ENCODE data around the gene SULT1C4. TPM values are rescaled to one million over a fixed set of nuclear protein-coding genes. Genes with fewer than 3 reads are reported as not detected.

The SULT1C4 gene
- polyA plus RNA-seq, 4 donors, result 39.9 to 48.1 (median 45.3) TPM

DNA sequence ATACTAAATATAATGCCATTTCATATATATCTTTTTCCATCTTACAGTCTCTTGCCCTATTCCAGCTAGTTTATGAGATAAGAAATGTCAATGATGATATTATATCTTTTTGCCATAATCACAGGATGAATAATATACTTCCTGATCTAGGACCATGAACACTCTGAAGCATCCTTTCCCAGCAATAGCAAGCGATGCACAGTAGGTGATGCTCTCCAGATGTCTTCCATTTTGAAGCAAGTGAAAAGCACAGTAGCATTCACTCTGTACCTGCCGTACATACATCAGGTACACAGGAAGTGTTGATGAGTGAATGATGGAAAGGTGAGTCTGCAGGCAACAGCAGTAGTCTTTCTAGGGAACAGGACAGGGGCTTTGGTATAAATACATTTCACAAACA, 8.6 kb upstream of the SULT1C4 start:
- DNase-seq (ENCODE audit: low read depth in 4 of 4, low spot score in 3 of 4), result no peak

DNA sequence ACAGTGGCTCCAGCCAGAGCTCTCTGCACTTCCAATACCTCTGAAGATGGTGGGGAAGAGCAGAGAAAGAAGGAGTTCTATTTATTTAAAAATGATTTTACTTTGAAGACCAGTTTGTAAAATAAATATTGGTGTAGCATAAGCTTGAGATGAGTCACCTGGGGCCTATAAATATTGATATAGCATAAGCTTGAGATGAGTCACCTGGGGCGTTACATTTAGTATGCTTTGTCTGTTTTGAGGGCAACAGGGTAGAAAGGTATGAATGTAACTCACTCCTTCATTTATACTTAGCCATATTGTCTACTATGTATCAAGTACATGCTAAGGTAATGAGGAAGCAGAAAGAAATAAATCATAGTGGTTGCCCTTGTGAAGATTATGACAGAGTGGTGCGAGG, 7.7 kb upstream of the SULT1C4 start:
- no peak for DNase-seq (ENCODE audit: low read depth in 4 of 4, low spot score in 3 of 4)

DNA sequence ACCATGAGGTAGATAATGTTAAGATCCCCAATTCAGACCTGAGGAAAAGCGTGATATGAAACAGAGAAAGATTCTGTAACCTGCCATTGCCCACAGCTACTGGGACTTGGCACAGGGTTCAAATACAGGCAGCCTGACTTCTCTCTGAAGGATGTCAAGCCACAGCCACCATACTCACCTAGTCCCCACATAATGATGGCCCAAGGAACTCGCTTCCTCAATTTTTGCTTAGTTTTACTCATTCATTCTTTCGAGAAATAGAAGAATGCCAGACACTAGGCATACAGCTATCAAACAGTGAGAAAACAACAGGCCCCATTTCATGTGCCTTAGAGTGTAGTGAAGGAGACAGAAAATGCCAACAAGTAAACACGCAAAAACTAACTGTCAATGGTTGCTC, 980 bp upstream of the SULT1C4 start:
- no peak for DNase-seq (ENCODE audit: low read depth in 4 of 4, low spot score in 3 of 4)

DNA sequence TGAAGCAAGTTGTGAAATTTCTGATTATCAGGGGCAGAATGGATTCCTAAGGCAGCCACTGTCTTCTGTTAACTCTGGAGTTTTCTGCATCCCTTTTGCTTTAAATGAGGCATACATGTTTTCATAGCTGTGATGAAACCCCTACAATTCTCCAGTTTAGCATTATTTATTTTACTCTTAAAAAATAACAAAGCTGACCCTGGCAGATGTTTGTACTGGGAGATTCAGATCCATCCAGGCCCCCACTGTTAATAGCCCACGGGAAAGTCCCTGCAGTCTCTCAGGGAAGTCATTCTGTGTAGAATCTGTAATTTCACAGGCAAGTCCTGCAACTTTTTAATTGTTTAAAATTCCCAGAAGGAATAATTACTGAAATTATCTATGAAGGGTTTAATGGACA, 353 bp upstream of the SULT1C4 start:
- DNase-seq (ENCODE audit: low read depth in 4 of 4, low spot score in 3 of 4), result no peak

DNA sequence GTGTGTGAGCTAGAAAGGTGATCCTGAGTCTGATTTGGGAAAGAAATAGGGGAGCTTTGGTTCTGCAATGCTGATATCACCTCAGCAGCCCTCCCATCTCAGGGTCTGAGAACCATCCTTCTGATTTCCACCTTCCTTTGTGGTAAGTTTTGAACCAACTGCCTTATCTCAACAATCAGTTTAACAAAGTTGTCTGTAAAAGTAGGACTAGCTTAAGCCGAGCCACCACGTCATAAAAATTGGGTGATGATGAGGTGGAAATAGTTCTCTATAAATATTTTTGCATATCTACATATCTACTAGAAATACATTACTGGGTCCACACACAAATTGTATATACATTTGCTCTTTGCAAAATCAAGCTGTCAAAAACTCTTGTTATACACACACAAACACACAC, 1.1 kb downstream of the SULT1C4 start:
- no peak for DNase-seq (ENCODE audit: low read depth in 4 of 4, low spot score in 3 of 4)

DNA sequence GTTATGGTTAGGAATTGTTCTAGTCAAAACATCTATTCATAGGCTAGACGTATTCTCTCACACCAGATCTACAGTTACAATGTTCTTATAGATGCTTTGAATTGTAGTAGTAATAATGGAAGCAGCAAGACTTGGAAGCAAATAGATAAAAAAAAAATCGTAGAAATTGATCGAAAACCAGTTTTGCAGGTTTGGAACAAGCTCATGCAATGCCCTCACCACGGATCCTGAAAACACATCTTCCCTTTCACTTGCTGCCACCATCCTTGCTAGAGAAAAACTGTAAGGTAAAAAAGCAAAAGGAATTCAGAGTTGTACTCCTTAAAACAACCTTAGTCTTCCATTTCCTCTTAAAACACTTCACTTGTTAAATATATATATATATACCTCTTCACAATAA, 4.4 kb downstream of the SULT1C4 start:
- no peak for DNase-seq (ENCODE audit: low read depth in 4 of 4, low spot score in 3 of 4)

DNA sequence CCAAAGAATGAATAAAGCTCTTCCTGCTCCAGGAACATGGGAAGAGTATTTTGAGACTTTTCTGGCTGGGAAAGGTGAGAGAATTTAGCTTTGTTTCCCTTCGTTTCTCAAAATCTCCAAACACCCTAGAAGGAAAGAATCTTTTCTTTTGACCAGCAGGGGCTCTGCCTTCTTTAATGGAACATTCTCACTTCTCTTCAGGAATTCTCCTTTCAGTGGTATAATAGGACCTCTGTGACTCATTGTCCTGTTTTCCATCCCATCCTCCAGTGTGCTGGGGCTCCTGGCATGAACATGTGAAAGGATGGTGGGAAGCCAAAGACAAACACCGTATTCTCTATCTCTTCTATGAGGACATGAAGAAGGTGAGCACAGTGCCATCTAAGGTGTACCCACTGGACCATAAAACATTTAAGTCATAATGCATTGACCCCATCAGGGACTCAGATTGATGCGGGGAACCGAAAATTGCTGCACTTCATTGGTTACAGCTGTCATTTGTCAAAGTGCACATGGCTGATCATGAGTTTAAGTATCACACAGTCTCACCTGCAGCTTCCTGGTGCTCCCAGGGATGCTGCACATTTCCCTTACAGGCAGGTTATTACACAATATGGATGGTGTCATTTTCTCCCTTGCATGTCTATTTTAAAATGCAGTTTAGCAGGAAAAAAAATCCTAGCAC, 5.5 kb downstream of the SULT1C4 start:
- no peak for DNase-seq (ENCODE audit: low read depth in 4 of 4, low spot score in 3 of 4)

DNA sequence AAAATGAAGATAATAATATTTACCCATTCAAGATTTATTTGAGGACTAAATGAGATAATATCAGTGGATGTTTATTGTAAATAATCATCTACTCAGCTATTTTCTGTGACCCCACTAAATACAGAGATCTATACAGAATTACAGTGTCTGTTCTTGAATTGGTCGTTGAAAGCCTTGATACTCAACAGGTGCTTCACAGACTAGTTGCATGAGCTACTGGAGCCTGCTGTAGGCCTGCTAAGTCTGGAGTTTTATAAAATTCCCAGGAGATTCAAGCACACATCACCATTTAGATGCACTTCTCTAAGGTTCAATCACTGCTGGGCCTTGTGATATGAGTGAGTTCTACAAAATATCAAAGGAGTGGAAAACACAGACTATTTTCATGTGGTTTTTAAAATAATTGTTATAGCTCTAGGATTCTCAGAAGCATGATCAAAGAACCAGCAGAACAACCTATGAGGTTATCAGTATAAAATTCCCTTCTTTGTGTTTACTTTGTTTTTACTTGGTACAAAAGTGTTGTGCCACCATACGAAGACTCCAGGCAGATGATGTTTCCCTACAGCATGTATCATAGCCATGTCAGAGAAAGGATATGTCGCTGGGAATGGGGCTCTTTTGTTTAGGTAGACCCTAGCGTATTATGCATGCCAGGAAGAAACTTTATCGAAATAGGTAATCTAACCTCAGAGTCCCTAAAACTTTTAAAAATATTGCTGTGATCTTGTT, 7.1 kb downstream of the SULT1C4 start:
- no peak for DNase-seq (ENCODE audit: low read depth in 4 of 4, low spot score in 3 of 4)

DNA sequence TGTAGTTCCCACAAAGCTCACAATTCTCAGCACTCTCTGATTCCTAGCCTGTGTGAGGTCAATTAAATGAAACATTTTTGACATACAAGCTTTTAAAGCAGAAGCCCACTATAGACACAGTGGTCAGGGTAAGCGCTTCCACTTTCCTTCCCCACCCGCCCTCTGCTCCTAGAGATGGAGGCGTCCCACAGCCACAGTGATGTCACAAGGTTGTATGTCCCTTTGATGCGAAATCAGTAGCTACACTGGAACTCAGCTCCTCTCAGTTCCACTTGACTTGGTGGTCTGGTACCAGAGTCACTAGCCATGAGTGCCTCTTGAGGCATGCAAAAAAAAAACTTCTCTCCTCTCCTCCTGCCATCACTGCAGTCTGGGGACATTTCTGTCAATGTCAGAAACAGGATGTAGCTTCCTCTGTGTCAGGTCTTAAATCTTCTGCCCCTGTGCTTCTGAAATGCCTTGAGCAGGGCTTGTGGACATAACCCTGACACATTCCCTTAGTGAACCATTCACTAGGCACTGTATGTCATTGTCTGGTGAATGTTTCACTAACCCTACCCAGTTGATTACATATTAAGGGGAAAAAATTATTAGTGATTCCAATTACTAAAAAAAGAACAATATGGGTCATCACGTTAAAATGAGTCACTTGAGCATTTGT, 7.8 kb downstream of the SULT1C4 start:
- DNase-seq (ENCODE audit: low read depth in 4 of 4, low spot score in 3 of 4), result no peak

DNA sequence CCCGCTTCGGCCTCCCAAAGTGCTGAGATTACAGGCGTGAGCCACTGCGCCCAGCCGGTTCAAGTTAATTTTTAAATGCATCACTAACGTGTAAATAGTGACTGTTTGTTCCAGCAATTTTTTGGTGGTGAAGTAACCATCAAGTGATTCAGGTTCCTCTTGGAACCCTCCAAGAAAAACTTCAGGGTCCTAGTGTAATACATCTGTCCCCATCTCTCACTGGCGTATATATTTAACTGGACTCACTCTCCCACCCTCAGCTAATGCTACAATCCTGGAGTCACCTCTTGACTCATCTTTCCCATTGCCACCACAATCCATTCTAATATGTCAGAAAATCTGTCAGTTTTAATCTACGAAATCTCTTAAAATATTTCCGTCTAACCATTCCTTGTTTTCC, 10.3 kb downstream of the SULT1C4 start:
- DNase-seq (ENCODE audit: low read depth in 4 of 4, low spot score in 3 of 4), result no peak

DNA sequence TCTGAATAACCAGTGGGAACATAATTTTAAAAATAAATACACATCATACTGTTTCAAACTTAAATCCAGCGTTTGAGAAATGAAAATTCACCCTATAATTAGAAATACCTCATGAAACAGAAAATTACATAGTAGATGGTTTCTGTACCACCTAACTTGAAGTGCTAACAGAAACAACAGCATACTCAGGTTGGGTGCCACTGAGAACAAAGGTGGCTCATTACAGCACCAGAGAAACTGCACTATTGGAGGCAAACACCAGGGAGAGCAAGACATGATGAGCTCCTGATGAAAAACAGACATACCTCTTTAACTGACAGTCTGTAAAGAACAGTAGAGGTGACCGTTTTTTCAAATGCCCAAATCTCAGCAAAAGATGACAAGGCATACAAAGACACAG, 12.6 kb downstream of the SULT1C4 start:
- no peak for DNase-seq (ENCODE audit: low read depth in 4 of 4, low spot score in 3 of 4)

DNA sequence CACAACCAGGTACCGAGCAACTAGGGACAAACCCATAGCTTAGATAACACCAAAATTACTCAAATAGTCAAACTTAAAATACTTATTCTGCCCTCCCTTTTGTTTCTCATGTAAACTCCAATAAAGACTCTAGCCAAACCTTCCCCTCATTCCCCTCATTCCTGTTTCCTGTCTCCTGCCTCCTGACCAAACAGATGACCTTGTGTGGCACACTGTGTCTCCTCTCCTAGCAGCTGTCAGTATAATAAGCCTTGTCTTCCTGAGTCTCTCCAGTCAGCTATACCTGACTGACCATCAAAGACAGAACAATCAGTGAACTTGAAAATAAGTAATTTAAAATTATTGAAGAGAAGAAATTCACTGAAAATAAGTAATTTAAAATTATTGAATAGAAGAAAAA, 14.3 kb downstream of the SULT1C4 start:
- DNase-seq (ENCODE audit: low read depth in 4 of 4, low spot score in 3 of 4), result no peak

DNA sequence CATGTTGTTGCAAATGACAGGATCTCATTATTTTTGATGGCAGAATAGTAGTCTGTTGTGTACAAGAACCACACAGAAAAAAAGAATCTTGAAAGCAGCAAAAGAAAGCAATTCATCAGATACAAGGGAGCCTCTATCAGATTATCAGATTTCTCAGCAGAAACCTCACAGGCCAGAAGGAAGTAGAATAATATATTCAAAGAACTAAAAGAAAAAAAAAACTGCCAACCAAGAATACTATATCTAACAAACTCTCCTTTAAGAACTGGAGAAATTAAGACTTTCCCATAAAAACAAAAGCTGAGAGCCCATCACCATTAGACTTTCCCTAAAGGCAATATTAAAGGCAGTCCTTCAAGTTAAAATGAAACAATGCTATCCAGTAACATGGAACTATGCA, 15.4 kb downstream of the SULT1C4 start:
- no peak for DNase-seq (ENCODE audit: low read depth in 4 of 4, low spot score in 3 of 4)

DNA sequence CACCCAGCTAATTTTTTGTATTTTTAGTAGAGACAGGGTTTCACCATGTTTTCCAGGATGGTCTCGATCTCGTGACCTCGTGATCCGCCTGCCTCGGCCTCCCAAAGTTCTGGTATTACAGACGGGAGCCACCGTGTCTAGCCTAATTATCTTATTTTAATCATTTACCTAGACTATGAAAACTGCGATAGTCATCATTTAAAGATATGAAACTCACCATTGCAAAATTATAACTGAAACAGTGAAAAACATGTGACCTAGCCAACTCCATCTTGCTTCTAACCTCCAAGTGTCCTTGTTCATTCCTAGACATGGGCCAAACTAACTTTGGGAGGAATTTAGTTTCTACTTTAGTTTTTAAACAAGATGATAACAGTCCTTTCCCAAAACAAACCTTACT, 17.4 kb downstream of the SULT1C4 start:
- DNase-seq (ENCODE audit: low read depth in 4 of 4, low spot score in 3 of 4), result no peak

DNA sequence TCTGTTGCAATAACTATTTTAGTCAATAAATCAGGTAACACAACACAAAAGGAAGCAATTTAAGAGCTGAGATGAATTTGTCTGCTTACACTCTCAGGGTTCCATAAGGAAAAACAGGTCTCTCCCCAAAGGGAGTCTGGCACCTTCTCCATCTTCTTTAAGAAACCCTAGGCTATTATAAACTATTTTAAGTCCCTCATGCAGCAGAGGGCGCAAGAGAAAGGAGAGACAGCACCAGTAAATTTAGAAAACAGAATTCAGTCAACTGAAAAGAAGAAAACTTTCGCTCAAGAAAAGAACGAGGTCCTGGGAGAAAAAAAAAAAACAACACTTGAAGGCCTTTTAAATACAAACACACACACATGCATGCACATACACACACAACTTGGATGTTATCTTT, 19.1 kb downstream of the SULT1C4 start:
- DNase-seq (ENCODE audit: low read depth in 4 of 4, low spot score in 3 of 4), result no peak

DNA sequence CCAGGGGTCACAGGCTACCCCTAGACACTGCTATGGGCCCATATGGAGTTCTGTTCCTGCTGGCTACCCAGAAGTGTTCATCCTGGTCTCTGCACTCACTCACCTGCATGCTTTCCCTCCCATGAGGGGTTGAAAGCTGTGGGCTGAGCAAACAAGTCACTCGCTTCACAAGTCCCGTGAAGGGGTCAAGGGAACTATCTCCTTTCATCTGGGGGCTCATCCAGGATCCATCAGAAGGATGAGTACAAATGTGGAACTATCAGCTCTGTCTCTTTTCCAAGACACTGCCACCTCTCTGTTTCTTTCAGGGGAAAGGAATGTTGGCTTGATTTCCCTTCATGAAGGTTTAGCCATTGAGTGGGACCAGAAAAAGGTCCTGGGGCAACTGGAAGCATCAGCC, 21.7 kb downstream of the SULT1C4 start:
- no peak for DNase-seq (ENCODE audit: low read depth in 4 of 4, low spot score in 3 of 4)

DNA sequence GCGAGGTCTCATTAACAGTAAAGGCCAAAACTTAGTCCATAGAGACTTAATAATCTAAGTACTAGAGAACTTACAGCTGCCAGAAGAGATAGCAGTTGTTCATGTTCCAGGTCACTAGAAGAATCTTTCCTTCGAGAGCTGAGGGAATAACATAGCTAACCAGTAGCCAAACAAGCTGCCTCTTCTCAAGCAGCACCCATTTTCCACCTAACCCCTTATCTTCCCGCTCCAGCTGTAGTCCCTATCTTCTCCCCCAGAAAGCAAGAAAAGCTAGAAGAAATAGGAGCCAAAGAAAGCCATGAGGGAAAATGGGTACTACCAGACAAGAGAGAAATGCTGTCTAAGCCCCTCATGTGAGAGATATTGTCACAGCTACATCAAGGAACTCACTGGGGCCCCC, 24.0 kb downstream of the SULT1C4 start:
- no peak for DNase-seq (ENCODE audit: low read depth in 4 of 4, low spot score in 3 of 4)

DNA sequence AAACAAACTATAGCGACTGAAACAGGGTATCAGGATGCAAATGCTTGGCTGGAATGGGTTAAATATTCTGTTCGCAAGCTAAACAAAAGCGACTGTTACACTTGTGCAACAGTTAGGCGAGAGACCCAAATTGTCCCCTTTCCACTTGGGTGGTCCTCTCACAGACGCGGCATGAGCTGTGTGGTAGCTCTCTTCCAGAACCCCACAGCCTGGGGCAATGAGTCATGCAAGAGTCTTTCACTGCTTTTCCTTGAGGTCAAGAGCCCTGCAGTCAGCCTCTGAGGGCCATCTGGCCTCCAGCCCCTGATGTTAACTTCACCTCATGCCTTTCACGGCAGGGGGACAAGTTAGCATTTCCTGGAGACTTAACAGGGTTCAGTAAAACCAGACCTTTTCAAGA, 25.7 kb downstream of the SULT1C4 start:
- DNase-seq (ENCODE audit: low read depth in 4 of 4, low spot score in 3 of 4), result no peak

DNA sequence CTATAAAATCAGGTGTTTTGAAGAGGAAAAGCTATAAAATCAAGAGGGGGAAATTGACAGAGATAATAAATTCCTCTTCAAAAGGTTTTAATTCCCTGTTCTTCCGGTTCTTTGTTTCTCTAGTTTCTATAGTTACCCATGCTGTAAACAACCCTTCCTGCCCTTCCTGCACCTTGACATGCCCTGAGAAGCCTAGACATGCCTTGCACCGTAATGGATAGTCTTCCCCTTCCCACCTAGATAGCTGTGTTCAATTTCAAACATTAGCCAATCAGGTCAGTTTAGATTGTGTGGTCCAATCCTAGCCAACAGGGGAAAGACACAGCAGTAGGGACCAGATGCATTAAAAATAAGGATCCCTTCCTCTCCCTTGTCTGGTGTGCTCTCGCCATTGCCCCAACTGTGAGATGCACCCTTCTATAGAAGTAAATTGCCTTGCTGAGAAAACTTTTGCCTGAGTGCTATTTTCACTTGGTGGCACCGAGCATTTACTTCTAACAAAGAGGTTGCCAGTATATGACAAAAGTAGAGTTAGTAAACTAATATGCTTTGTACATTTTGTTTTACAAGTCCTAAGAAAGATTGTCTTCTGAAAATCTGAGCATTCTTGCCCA, 27.1 kb downstream of the SULT1C4 start:
- no peak for DNase-seq (ENCODE audit: low read depth in 4 of 4, low spot score in 3 of 4)

DNA sequence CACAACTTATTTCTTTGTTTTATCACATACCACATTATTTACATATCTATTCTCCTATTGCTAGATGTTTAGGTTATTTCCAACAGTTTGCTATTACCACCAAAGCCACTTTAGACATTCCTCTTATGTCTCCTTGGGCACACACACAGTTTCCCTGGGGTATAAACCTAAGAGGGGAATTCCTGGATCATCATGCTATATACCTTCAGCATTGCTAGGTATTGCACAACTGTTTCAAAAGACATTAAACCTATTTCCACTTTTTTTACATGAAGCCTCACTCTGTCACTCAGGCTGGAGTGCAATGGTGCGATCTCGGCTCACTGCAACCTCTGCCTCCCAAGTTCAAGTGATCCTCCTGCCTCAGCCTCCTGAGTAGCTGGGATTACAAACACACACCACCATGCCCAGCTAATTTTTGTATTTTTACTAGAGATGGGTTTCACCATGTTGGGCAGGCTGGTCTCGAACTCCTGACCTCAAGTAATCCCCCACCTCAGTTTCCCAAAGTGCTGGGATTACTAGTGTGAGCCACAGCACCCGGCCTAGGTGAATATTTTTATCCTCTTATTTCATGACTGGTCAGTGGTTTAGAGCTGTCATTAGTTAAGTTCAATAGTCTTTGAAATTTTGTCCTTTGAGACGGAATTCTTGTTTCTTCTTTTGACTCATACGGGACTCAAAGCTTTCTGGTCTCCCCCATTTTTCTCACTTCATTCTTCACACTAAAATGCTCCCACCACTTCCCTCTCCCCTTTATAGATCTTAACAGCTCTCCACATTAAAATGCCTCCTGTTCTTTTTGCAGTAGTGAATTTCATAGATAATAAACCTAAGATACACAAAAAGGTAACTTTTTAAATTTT, 30.3 kb downstream of the SULT1C4 start:
- no peak for DNase-seq (ENCODE audit: low read depth in 4 of 4, low spot score in 3 of 4)

DNA sequence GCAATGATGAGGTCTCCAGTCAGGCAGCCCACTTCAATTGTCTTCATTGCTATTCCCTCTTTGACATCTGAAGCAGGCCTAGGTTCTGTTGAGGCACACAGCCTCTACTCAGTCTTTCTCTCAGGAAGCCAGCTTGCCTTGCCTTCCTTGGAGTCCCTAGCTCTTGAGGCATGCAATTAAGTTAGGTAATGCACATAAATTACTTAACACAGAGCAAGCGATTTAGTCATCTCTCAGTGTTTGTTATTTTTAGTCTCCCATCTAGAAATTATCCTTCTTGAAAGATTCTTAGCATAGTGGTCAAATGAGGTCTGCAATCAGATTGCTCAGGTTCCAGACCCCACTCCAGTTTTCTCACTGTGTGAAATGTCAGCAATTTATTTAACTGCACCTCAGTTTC, 32.0 kb downstream of the SULT1C4 start:
- DNase-seq (ENCODE audit: low read depth in 4 of 4, low spot score in 3 of 4), result no peak

Measured in right renal pelvis (tissue), 4 donors.